CD4-positive, alpha-beta T cell treated with Interleukin-17A for 1 hour (primary cell): ENCODE results near the gene TNFRSF13B.

ENCODE experiments used
- DNase-seq: peaks from one replicate; pipeline ENCODE4 v3.0.0-alpha.2; 2020

TNFRSF13B gene

GRCh38 chr17:16953841-16954240 lies 18.1 kb downstream of the TNFRSF13B start:
- no peak for DNase-seq

GRCh38 chr17:16953347-16953746 lies 18.6 kb downstream of the TNFRSF13B start:
- no peak for DNase-seq

GRCh38 chr17:16952401-16952800 lies 19.5 kb downstream of the TNFRSF13B start:
- no peak for DNase-seq

GRCh38 chr17:16950488-16950887 lies 21.4 kb downstream of the TNFRSF13B start:
- DNase-seq, result no peak

GRCh38 chr17:16948587-16949376 lies 23.1 kb downstream of the TNFRSF13B start:
- DNase-seq, result no peak

DNA sequence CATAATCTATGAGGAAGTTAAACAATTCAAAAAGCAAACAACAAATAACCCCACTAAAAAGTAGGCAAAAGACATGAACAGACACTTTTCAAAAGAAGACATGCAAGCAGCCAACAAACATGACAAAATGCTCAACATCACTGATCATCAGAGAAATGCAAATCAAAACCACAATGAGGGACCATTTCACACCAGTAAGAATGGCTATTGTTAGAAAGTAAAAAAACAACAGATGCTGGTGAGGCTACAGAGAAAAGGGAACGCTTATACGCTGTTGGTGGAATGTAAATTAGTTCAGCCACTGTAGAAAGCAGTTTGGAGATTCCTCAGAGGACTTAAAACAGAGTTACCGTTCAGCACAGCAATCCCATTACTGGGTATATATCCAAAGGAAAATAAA lies 24.4 kb downstream of the TNFRSF13B start:
- no peak for DNase-seq

GRCh38 chr17:16945663-16946218 lies 26.2 kb downstream of the TNFRSF13B start:
- DNase-seq, result no peak

GRCh38 chr17:16945136-16945482 lies 26.8 kb downstream of the TNFRSF13B start:
- DNase-seq, result no peak

DNA sequence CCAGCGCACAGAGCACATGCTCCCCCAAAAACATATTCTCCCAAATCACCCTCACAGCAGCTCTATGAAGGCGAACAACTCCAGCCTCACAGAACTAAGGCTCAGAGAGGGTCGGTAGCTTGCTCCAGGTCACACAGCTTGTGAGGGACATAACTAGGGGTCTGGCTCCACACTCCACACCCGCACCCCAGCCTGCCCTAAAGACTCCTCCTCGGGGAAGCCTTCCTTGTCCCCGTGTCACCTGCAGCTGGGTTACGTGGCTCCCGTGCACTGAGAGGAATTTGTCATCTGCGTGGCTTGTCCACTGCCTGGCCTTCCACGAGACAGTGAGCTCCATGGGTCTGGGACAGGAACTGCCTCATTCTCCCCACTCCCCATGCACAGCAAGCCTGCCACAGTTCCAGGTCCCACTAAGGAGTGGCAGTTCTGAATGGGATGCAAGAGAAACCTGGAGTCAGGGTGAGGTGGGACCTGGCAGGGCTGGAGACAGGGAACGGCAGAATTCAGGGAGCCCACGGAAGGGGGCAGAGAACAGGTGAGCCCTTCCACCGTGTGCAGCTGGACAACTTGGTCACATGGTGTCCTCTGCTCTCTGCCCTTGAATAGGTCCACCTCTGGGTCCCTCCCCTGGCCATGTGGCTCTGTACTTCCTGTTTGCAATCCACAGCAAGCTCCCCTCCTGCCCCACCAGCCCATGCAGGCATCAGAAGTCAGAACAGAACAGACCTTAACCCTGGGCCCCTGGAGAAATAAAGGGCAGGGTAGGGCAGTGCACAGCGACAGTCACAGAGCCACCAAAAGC lies 27.4 kb downstream of the TNFRSF13B start:
- DNase-seq, result no peak

DNA sequence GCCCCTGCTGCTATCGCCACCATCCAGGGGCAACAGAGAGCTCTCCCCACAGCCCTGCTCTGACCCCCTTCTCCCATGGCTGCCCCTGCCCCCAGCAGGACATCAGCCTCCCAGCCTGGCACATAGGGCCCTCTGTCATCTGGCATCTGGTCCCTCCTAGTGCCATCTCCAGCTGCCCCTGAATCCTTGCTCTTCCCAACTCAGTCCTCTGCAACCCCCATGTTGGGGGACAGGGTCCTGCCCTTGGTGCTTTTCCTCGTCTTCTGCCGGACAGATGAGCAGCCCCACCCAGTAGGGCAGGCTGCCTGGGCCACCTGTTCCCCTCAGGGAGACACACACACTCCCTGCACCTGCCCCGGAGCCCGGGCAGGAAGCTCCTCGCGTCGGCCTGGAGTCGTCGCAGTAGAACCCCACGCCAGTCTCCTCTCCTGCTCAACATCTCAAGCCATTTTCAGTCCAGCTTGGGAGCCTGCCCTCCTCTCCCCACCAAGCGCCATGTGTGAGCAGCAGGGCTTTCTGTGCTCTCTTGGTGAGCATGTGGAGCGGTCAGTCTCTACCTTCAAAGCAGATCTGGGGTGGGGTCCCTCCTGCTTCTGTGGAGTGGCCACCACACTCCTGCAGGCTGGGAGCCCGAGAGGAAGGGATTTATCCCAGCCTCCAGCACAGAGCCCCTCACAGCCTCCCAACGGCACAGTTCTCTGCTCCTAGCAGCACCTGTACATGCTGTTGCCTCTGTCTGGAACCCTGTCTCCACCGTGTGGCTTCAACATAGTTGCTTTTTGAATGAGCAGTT lies 28.2 kb downstream of the TNFRSF13B start:
- no peak for DNase-seq

GRCh38 chr17:16943032-16943352 lies 28.9 kb downstream of the TNFRSF13B start:
- DNase-seq, result no peak

GRCh38 chr17:16942141-16943031 lies 29.5 kb downstream of the TNFRSF13B start:
- no peak for DNase-seq

DNA sequence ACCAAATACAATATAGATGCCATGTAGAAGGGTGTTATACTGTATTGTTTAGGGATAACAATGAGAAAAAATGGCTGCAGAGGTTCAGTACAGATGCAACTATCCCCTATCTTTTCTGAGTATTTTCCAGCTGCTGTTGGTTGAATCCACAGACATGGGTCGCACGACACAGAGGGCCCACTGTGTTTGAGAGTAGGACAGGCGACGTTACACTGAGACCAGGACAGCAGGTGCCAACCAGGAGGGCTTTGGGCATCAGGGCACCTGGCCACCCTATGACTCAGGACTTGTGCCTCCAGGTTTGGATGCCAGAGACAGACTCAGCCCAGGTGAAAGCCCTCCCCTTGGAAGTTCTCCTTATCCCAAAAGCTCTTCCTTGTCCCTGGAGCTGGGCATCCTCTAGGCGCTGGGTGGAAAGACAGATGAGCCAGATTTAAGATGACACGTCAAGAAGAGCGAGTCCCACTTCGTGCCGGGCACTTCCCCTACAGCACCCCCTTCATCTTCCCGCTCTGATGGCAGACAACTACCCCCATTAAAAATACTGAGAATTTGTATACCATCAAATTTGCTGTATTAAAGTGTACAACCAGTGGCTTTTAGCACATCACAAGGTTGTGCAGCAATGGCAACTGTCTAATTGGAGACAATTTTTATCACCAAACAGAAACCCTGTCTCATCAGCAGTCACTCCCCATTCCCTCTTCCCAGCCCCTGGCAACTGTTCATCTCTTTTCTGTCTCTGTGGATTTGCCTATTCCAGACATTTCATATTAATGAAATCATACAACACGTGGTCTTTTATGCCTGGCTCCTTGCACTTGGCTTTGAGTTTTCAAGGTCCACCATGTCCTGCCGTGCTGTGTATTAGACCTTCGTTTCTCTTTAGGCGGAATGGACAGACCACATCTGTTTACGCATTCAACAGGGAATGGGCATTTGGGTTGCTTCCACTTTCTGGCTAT lies 30.6 kb downstream of the TNFRSF13B start:
- no peak for DNase-seq

DNA sequence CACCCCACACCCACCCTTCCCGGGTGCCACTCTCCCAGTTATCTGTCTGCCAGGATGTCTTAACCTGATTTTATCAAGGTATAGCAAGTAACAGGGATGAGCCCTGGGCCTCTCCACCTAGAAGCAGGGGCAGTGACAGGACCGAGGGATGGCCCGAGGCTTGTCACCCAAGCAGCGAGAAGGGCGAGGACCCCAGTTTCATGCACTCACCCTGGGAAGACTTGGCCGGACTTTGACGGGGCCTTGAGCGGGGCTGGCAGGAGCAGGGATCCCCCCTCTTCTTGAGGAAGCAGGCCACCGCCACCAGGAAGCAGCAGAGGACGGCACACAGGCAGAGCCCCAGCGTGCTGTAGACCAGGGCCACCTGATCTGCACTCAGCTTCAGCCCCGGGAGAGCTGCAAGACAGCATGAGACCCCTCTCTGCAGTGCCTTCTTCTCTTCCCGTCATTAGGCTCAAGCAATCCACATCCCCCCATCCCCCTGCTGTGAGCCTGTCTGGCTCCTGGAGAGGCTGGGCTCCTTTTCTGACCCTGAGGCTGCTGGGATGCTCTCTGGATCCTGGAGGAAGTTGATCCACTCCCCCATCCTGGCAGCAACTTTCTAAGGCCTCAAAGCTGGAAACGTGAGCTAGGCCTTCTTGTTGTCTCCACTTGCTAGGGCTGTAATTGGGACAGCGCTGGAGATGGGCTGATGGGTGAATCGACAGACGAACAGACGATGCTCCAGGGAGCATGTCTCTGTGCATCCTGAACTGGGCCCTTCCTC lies 31.6 kb downstream of the TNFRSF13B start:
- no peak for DNase-seq

DNA sequence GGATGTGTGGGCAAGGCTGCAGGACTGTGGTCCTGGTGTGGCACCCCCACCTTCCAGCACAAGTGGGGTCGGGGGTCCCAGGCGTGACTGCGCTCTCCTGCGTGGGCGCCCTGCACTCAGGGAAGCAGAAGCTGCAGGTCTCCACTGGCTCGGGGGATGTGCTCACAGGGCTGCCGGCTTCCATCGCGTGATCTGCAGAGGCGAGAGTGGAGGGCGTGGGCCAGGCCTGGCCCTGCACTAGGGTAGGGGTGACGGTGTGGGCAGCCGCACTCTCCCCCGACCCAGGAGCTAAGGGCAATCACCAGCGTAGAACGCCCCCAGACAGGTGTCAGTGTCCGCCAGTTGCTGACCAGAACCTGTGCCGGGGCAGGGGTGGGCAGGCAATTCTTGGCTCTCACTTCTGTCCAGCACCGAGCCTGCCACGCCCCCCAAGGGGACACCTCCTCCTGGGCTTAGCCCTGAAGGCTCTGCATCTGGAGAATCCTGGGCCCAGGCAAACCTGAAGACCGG lies 32.3 kb downstream of the TNFRSF13B start:
- DNase-seq, result no peak

GRCh38 chr17:16939208-16939576 lies 32.7 kb downstream of the TNFRSF13B start:
- DNase-seq, result no peak

DNA sequence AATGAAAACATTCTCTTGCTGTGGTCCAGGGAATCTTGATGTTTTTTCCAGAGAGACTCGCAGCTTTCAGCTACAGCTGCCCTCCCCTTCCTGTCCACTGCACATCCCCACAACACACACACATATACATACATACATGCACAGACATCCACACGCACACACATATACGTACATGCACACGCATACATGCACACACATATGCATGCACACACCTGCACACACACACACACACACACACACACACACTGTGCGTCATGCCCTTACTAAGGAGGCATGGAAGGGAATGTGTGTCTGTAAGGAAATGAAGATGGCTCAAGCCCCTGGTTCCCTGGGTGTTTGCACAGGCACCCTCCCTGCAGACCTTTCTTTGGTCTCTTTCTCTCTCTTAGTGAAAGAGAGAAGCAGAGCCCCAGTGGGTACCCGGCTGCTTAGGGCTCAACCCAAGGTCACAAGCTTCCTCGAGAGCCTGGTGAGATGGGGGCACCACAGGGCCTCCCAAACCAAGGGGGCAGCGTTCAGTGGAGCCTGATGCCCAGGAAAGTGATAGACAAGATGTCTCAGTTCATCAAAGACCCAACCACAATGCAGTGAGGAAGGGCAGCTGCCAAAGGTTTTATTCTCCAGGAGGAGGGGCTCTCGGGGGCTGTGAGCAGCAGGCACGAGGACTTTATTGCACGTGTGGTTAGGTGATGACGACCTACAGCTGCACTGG lies 33.3 kb downstream of the TNFRSF13B start:
- no peak for DNase-seq

GRCh38 chr17:16938031-16938430 lies 33.9 kb downstream of the TNFRSF13B start:
- DNase-seq, result no peak

- DNase-seq, result no peak
Measured at GRCh38 chr17:16937431-16937830, 34.5 kb downstream of the TNFRSF13B start.
